Measurements from ENCODE around the gene FAM90A26.
"Not testable (repeated sequence)": the region's sequence is repeated elsewhere in the genome, so short reads cannot be mapped to it uniquely, and the experiment has no call there.

DNA sequence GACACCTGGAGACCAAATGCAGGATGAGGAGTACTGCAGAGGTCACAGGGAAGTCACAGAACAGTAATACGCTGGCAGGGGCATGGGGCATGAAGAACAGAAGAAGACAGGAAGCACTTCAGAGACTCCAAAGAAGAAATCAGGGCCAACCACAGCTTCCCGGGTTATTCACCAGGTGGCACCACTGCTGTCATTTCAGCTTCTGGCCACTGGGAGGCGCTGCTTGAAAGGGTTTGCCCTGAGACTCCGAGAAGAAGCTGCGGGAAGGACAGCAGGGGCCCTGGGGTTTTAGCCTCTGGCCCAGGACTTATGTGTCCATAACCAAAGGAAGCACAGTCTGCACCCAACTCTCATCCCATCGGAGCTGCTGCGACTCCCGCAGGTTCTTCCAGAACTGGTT, 4.2 kb upstream of the FAM90A26 start:
- not testable (repeated sequence) for TF ChIP-seq POLR2A, CTCF (IDR thresholded peaks at IDR 0.05)
